Activated CD4-positive, CD25-positive, alpha-beta regulatory T cell treated with anti-CD3 and anti-CD28 coated beads, Interleukin-2, amount 50 U/mL, for 16 hours (primary cell): ENCODE data around the gene IFI16.
"Not testable (repeated sequence)": the region's sequence is repeated elsewhere in the genome, so short reads cannot be mapped to it uniquely, and the experiment has no call there.

ENCODE experiments used
- DNase-seq: peaks from one replicate; pipeline ENCODE4 v3.0.0-alpha.2; 2020; ENCODE audit warnings: low read depth, low spot score

IFI16 gene

DNA sequence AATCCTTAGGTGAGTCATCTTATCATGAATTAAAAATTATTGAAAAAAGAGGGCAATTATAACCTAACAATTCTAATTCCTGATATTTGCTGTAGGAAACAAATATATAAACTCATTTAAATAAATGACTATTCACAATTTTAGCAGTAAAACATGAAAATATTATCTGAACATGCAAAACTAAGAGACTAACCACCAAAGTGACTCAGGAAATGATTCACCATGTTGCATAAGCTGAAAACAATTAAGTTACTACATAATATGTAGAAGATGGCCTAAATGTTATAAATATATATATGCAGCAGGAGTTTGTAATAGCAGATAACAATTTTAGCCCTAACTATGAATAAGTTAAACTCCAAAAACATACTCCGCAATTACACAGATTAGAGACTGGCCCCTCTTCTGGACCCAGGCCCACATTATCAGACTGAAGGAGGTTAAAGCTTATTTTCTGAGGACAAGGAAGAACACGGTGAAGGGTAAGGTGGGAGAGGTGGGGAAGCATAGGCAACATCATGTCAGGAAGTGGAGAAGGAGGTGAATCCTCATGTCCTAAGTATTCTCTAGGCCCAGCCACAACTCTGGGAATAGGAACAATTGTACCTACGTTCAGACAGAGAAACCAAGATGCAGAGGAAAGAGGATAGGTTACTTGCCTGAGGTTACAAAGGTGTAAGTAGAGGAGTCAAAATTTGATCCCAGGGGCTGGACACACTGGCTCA is 82.5 kb downstream of the IFI16 start:
- no peak for DNase-seq

DNA sequence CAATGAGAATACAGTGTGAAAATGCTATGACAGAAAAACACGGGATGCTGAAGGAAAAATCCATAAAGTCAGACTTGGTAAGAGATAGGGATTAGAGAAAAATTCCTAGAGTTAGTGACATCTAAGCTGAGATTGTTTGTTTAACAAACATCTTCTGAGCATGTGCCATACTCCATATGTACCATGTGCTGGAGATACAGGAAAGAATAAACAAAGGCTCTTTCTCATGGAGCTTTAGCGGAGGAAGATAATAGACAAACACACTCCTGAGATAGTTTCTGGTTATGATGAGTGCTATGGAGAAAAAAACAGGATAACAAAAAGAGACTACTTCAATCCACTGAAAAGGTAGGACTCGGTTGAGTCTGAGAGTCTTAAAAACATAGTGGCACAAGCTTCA is 88.9 kb downstream of the IFI16 start:
- DNase-seq = no peak

- DNase-seq = no peak
Observed at GRCh38 chr1:159100589-159100988, 90.9 kb downstream of the IFI16 start.

GRCh38 chr1:159103021-159103420 is 93.3 kb downstream of the IFI16 start:
- not testable (repeated sequence) for DNase-seq
